ENCODE measurements around the gene SCTR.

The SCTR gene

DNA sequence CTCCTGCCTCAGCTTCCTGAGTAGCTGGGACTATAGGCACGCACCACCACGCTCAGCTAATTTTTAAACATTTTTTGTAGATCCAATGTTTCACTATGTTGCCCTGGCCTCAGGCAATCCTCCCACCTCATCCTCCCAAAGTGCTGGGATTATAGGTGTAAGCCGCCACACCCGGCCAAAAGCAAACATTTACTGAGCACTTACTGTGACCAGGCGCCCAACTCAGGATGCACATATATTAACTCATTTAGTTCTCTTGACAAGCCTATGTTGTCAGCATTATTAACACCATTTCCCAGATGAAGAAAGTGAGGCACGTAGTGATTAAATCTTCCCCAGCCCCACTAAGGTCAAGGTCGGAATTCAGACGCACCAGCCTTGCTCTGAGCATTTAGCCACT, 51.5 kb downstream of the SCTR start:
- no peak for DNase-seq

DNA sequence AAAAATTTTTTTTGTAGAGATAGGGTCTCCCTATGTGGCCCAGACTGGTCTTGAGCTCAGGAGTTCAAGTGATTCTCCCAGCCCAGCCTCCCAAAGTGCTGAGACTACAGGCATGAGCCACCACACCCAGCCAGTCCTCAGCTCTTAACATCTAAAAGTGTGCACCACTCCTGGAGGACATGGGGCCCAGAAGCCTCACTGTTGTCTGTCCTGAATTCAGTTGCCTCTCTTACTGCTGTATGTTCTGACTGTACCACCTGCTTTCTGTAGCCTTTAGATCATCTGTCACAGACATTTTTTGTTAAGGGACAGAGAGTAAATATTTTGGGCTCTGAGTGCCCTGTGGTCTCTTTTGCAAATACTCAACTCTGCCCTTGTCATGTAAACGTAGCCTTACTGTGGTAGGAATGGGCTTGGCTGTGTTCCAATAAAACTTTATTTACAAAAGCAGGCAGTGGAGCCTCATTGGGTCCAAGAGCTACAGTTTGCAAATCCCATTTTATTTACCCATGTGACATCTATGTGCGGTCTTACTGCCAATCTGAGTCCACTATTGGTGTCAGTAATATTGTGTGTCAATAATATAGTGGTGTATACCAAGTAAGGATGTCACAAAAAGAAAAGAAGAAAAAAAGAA, 54.5 kb downstream of the SCTR start:
- no peak for DNase-seq

DNA sequence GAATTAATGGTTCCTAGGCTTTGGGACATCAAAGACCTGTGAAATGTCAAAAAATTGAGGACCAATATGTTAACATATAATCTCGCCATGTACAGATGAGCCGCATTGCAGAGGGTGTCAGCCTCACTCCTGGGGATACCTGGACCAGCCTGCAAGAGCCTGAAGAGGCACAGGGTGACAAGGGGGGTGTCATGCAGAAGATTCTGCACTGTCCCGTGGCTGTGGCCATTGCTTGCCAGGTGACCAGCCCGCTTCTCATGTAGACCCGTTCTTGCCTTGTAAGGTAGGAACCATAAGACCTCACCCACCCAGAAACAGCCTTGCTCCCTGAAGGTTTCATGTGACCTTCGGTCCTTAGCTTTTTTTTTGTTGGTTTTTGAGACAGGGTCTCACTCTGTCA, 55.2 kb downstream of the SCTR start:
- DNase-seq, result no peak

DNA sequence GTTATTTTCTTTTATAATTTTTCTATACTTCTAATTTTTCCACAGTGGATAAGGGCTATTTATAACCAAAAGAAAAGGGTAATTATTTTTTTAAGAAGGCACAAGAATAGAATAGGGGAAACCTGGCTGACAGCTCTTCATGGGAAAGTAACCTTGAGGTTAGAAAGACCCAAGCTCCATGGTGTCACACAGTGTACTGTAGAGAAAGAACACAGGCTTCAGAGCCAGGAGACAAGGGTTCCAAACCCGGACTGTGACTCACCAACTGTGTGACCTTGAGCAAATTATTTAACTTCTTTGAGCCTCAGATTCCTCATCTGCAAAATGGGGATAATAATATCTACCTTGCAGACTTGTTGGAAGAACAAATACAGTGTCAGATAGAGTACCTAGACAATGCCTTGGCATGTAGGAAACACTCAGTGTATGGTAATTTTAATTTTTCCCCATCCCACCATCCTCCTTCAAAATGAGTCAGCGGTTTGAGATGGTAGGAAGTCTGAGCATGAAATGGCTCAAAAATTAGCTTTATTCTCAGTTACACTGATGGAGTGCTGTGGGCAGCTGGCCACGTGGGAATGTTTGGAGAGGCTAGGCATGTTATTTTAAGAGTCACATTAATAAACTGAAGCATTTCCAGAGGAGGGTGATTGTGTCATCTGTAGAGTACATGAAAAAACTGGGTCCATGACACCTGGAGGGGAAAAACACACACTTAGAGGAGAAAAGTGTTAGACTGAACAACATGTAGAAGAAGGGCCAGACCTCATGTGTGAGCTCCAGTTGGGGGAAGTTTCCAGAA, 55.9 kb downstream of the SCTR start:
- DNase-seq, result no peak

DNA sequence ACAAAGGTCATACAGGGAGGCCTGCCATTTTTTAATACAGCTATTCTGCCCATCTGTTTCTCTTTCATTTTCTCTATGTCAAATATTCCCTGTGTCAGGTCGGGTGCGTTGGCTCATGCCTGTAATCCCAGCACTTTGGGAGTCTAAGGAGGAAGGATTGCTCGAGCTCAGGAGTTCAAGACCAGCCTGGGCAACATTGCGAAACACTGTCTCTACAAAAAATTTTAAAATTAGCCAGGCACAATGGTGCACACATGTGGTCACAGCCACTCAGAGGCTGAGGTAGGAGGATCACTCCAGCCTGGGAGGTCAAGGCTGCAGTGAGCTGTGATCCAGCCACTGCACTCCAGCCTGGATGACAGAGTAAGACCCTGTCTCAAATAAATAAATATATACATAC, 57.9 kb downstream of the SCTR start:
- DNase-seq, result no peak

DNA sequence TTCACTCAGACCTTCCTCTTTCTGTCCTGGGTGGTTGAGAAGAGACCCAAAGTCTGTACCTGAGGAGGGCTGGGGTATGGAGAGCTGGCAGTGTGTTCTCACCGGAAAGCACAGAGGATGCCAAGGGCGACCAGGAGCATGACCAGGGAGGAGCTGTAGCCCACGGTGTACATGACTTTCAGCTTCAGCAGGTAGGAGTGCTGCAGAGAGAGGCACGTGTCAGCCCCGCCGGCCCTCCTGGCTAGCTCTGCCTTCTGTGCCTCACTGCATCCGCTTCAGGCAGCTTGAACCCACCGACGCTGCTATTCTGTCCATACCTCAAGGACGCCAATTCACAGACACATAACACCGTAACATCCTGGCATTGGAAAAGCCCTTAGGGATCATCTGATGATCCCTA, 58.6 kb downstream of the SCTR start:
- no peak for DNase-seq

DNA sequence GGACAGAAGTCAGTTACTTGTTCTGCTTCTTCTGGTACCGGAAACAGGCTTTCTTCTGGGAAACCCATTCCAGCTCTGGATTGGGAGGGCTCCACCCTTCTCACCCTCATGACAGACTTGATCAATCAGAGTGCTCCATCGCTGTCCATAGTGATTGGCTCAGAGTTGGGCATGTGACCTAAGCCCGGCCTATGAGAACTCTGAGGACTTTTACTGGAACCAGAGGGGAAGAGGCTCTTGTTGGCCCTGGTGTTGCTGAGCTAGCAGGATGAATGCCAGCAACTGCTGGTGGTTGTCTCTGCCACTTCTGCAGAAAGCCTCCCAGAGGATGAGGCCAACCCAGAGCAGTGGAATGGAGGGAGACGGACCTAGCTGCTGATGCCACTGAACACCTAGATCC, 59.3 kb downstream of the SCTR start:
- no peak for DNase-seq

DNA sequence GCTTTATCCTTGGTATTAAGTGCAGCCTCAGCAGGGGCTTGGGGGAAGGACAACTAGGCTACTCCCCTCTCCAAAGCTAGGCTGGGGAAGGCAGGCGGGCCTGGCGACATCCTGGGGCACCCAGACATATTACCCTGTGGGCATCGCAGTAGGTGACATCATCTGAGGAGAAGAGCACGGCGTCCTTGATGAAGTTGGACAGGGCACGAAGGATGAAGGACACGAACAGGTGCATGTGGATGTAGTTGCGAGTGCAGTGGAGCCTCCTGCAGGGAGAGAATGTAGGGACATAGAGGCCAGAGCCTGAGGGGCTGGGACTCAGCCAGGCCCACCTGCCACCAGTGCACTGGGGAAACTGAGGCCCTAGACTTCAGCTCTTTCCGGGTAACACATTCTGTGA, 60.3 kb downstream of the SCTR start:
- no peak for DNase-seq

DNA sequence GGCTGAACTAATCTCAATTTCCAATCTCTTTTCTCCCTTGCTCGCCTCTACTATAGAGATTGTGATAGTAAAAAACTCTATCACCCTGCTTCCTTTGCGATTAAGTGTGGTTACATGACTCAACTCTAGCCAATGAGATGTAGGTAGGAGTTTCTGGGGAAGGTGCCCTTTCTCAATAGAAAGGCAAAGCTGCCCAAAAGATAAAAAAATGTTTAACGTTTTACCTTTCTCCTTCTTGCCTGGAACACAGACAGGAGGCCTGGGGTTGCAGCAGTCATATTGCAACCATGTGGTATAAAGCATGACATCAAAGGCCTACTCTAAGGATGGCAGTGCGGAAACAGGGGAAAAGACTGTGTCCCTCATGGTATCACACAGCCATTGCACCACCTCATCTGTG, 61.1 kb downstream of the SCTR start:
- DNase-seq, result no peak

DNA sequence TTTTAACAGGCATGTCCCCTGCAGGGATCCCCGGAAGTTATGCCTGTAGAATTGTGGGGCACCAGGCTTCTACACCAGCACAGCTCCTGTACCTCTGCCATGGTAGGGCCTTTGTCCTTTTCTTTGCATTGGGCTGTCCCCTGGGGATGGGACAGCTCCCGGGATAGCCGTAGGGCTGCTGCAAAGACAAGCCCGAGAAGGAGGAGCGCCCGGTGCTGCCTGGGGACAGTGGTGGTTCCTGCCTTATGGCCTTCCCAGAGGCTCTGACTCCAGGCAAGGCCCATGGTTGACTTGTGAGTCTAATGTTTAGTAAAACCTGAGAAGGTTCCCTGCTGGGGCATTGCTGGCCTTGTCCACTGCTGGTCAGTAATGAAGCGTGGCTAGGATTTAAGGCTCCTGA, 61.7 kb downstream of the SCTR start:
- DNase-seq, result no peak

DNA sequence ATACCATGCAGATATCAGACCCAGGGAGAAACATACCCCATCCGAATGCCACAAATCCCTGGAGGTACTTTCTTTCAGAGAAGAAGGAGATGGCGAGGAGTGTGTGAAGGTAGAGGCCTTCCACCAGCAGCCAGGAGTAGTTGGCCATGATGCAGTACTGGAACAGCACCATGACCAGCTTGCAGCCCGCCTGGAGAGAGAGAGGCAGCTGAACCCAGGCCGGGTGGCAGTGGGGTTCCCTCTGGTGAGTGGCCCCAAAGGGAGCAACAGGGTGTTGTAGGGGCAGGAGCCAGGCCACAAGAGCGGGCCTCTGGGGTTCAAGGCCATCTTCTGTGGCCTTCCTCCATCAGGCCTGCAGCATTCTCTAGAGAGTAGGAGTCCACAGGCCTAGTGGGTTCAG, 62.5 kb downstream of the SCTR start:
- DNase-seq, result no peak

DNA sequence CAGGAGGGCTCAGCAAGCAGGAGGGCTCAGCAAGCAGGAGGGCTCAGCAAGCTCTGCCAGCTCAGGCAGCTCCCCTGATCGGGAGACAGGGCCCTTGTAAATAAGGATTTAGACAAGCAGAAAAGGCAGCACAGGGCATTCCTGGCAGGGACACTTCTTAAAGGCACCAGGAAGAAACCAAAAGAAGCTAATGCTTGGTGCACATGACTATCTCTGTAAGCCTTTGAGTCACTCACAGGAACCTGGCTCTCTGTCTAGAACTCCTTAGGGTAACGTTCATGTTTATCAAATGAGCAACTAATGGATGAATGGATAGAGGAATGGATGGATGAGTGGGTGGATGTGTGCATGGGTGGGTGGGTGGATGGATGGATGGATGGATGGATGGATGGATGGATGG, 64.2 kb downstream of the SCTR start:
- DNase-seq, result no peak

DNA sequence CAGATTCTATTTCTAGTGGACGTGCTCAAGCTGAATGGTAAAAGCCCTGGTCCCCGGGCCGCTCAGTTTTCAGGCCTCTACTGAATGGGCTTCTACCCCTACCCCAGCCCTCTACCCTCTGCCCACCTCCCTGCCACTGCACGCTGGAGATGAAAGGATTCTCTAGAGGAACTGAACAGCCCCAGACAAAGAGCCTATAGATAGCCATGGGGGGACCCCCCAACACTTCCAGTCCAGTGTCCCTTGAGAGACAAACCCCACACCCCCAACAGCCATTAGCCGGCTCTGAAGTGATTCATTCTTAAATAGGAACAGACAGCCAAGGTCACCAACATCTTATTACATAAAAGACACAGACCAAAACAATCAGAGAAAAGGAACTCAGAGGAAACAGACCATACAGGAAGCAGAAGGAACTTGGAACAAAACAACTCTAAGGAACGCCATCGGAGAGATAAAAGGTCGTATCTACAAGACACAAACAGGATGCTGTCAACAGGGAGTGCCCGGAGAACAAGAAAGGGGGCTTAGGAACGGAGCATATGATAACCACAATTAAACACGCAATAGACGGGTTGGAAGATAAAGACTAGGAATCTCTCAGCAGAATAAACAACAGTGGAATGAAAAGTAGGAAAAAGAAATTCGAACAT, 69.1 kb downstream of the SCTR start:
- no peak for DNase-seq

DNA sequence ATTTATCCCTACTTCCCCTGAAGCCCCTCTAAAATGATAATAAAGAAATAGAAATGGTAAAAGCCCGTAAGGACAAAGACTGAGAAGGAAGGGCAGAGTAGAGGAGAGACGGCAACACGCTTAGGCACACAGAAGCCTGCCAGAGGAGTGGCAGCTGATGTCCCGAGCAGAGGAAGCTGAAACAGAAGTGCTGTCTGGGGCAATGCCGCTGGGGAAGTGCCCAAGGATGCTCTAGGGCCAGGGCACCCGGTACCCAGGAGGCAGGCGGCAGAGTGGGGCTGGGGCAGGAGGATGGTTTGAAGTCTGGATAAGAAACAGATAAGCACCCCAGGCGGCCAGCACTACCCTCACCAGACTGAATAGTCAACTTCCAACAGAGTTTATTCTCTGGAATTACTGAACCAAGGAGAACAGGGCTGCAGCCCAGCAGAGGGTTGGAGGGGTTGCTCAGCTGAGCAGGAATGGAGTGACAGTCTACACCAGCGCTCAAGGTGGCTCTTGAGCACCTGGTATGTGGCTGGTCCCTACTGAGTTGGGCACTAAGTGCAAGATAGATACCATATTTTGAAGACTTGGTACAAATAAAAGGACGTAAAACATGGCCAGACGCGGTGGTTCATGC, 70.2 kb downstream of the SCTR start:
- no peak for DNase-seq

DNA sequence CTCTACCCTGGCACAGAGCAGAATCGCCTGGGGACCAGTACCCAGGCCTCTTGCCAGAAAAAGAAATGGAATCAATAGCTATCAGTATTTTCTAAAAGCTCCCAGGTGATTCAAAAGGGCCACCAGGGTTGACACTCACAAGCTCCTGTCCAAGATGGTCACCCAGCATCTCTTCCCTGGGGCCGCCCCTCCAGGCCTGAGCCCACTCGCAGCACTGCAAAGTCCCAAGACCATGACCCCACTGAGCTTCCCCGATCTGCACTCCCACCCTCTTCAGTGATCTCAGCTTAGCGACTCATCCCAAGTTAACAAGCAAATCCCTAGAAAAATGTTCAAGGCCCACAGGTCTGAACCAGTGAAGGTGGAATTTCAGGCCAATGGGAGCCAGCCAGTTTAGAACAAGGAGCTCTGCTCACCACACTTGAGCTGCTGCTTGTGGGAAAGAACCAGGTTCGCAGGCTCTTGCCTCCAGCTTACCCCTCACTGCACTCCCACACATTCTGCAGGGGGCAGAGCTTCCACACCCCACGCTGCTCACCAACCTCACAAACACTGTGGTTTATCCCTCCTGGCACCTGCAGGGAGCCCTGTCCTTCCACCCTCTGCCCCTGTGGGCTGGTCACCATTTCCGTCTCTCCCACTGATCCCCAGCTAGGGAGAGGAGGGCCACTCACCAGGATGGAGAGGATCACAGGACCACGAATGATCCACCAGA, 72.8 kb downstream of the SCTR start:
- DNase-seq, result no peak

DNA sequence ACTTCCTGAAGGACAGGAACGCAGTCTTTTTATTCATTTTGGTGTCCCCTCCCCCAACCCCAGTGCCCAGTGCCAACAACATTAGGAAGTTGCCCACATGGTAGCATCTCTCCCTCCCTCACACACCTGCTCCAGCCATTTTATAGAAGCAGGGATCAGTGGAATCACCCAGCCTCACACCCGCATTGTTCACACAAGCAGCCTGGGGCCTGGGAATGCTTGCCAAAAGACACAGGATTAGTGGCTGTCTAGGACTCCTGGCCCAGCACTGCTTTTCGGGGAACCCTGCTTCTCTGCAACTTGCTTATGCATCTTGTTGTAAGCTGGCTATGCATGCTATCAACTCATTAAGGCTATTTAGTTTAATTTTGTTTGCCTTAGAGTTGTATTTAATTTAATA, 74.8 kb downstream of the SCTR start:
- no peak for DNase-seq

DNA sequence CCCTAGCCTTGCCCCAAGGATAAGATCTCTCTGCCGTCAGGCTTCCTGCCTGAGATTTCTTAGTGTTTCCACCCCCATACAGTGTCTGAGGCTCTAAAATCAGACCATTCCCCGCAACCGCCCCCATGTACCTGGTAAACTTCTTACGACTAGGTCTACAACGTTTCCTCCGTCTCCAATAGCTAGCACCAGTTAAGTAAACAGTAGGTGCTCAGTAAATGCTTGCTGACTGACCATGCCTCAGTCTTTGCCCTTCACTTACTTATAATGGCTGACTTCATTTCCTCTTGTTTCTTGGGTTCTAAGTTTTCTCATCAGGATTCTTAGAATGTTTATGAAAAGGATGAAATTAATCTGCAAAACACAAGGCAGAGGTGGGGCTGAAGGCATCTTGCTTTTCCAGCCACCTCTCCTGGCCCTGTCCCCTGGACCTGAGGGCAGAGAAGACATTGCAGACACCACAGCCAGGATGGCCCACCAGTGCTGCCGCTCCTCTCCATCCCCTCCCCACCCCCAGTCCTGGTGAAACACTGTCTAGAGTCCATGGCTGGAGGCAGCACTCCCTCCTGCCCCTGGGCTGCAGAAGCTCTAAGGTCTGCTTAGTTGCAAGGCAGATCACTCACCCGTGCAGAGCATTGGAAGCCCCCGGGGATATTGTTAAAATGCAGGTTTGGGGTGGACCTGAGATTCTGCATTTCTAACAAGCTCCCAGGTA, 75.7 kb downstream of the SCTR start:
- DNase-seq, result no peak

DNA sequence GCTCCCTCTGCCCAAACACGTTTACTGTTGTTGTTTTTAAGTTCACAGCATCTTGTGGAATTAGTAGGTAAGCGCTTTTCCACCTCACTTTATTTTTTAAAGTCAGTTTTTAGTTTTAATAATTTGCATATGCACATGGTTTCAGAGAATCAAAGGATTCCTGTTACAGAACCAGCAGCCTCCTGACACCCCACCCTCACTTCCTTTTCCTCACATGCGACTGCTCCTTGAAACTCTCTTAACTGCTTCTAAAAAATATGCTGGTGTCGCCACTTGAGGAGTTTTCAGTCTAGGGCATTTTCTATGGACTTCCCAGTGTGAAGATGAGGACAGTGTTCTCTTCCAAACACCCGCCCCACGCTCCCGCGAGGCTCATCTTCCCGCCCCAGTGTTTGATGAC, 78.2 kb downstream of the SCTR start:
- no peak for DNase-seq

DNA sequence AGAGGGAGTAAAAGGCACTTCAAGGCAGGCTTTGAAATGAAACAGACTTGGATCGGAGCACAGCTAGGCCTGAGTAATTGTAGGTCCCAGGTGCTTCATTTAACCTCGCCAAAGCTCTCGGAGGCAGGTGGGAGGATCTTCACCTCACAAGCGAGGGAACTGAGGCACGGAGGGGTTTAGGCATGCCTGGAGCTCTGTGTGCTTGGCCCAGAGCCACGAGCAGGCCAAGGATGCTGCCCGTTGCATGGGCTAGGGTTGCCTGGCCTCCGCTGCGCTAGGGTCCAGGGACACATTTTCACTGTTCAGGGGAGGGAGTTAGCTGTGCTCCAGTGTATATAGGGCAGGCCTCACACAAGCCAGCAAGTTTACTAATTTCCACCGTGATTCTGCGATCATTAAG, 81.4 kb downstream of the SCTR start:
- no peak for DNase-seq

DNA sequence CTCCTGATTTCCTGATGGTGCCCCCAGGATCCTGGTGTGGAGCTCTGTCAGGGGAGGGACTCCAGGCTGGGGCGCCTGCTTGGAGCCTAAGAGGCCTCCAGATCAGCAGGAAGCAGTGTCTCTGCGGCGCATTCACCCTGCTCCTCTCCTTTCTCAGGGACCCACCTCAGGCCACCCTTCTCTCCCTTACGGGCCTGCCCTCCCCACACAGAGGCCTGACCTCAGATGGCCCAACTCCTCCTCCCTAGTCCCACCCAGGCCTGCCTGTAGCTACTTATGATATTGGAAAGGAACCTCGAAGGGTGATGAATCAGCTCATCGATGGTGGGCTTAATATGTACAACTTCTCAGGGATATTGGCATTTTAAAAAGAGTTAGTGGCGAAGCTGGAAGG, 82.1 kb downstream of the SCTR start:
- DNase-seq, result no peak

DNA sequence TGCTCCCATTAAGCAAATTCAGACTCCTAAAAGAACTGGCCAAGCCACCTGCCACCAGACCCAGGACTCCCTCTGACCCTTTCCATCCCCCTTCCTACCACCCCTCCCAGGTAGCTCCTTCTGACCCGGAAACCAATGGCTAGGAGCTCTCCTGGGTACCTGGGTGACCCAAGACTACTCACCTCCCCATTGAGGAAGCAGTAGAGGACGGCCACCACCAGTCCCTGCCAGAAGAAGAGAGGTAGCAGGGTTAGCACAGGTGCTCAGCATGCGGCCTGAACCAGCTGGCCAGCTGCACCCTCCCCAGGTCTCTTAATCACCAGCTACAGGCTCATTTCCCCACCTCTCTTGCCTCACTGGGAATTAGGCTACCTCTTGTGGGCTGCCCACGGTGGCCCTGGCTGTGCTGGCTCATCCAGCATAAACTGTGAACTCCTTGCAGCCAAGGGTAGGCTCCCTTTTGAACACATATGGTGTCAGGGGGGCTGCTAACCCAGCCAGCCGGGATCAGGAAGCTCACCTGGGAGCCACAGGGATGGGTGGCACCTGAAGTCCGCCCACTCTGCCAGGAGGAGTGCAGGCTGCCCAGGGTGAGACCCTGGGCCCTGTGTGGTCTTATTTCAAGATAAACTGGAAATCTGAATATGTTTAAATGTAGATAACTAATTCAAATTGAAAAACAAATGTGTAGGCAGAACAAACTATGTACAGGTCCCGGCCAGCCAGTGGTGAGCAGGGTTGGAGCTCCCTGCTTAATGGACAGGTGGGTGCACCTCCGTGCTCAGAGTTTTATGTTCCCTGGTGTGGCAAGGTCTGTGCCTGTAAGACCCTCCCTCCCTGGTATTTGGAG, 82.7 kb downstream of the SCTR start:
- no peak for DNase-seq

DNA sequence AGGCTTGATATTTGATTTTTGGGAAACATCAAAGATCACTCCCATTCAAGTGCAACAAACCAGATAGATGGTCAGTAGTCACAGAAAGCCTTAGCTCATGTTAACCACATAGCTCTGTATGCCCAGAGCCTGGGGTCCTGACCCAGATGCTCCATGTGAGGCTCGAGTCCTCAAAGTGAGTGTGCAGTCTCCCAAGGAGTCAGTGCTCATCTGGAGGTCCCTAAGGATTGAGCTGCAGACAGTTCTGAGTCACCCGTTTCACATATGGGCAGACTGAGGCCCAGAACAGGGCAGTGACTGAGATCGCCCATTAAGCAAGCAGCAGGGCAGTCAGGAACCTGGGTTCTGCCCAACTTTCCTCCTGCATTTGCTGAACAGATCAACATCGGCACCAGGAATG, 83.4 kb downstream of the SCTR start:
- no peak for DNase-seq

All from NCI-H1436 (cell line).